ENCODE results near the gene THAP12.

The THAP12 gene

GRCh38 chr11:76314741-76315090 is 66.2 kb downstream of the THAP12 start:
- intact Hi-C loops (cut with DNase I) = loop anchor here (10.0 kb wide), 1 partner anchor 420 kb away; no protein-coding TSS in a partner anchor

DNA sequence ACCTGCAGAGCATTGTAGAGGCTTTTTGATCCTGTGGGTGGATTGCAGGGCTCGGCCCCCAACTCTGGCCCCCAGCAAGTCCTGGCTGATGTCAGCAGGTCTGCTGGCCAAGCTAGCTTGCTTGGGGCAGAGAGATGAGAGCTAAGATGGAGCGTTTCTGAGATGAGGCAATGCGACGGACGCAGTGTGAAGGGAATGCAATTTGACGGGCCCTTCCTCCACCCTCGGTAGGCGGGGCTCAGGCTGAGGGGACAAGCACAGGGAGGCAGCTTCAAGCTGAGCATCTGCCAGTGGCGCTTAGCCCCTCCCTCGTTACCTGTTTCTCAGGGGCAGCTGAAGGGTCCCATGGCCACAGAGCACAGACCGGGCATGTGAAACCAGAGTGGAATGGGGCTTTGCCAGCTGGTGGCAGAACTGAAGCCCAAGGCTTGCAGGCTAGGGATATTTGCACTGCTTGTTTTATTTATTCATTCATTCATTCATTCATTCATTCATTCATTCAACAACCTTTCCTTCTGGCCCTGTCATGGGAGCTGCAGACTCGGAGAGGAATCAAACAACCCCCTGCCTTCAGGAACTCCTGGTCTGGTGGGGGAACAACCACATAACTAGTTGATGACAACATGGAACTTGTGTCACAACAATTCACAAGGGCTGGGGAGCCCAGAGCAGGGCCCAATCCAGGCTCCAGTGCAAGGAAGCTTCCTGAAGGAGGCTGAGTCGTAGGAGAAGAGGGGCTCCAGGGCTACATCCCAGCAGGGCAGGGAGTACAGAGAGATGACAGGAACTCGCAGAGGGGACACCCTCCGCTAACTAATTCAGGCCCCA is 66.8 kb downstream of the THAP12 start:
- intact Hi-C loops (cut with DNase I) = loop anchor here (10.0 kb wide), 1 partner anchor 419 kb away; no protein-coding TSS in a partner anchor

More at GRCh38 chr11:76314741-76315090, 66.2 kb downstream of the THAP12 start:
- DNase-seq = no peak

GRCh38 chr11:76313271-76313670 is 67.7 kb downstream of the THAP12 start:
- intact Hi-C loops (cut with DNase I) = loop anchor here (10.0 kb wide), 1 partner anchor 418 kb away; no protein-coding TSS in a partner anchor
- no peak for DNase-seq

More for the DNA sequence above, 66.8 kb downstream of the THAP12 start:
- no peak for DNase-seq

DNA sequence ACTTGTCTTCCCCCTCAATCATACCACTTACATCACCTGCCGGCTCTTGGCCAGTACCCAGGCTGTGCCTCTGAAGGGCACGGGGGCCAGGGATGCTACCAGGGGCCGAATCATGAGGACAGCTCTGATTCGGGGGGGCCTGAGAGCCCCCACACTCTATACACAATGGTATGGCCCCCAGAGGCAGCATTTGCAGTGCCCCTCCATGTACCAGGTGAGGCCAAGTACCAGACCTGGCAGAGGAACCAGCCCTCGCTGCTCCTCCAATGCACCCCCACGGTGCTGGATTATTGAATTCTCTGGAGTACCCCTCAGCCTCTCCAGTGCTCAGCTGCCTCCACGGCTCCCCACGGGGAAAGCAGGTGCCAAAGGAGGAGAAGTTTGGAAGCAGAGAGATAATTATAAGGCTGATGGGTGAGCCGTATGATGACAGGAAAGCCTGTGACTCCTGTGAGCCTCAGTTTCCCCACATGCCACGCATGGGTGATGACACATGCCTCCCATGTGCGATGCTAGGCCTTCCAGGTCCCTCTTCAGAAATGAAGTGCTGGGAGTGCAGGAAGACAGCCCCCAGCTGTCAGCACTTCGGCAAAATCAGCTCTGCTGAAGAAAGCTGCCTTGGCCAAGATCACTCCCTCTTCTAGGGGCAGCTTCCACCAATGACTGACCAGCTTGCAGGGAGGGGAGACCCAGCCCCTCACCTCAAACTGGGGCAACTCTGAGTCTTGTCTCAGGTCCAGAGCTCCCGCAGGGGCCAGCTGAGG is 69.9 kb downstream of the THAP12 start:
- no peak for DNase-seq
- intact Hi-C loops (cut with DNase I) = loop anchor here (10.0 kb wide), 1 partner anchor 416 kb away; no protein-coding TSS in a partner anchor

DNA sequence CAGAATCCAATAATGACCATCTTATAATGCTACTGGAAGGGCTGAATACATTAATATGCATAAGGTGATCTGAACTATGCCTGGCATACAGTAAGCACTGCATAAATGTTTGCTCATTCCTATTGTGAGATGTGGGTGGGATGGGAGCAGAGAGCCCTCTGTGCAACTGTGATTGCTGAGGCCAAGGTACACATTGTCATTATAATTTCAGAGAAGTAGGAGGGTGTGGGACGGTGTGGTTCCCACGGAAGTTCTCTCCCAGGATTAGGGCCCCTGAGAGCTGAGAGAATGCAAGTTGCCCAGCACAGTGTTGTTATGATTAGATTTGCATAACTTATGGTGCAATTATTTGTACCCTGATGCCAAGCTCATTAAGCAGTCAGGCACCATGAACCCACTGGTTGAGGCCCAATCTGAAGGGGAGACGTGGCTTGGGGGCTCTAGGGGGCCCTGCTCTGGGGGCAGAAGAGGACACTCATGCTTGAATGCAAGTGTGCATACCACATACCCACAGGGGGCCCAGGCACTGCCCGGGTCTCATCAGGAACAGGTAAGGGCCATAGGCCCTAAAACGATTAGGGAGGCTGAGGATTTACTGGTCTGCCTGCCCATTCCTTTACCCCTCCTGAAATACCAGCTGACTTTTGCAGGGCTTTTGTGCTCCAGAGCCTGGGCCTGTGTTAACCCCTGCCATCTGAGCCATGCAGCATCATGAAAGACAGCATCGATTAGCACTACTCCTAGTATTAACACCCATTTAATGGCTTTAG is 72.8 kb downstream of the THAP12 start:
- no peak for DNase-seq
- intact Hi-C loops (cut with DNase I) = no loop called here

- DNase-seq = no peak
- intact Hi-C loops (cut with DNase I) = no loop called here
Measured at GRCh38 chr11:76307396-76307795, 73.5 kb downstream of the THAP12 start.

DNA sequence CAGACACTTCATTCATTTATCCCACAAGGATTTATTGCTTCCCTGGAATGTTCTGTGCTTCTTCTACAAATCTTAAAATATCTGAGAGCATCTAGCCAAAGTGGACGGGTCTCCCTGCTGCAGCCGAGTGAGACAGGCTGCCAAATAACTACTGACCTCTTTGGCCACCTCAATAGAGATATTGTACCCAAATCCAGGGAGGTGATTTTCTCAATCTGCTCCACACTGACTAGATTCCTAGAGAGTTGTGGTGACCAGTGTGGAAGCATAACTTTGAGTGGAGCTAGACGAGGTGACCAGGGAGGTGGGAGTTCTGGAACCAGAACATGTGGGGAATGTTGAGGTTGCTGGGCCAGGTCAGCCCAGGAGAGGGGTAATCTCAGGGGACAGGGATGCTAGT is 77.5 kb downstream of the THAP12 start:
- DNase-seq = no peak
- intact Hi-C loops (cut with DNase I) = no loop called here

DNA sequence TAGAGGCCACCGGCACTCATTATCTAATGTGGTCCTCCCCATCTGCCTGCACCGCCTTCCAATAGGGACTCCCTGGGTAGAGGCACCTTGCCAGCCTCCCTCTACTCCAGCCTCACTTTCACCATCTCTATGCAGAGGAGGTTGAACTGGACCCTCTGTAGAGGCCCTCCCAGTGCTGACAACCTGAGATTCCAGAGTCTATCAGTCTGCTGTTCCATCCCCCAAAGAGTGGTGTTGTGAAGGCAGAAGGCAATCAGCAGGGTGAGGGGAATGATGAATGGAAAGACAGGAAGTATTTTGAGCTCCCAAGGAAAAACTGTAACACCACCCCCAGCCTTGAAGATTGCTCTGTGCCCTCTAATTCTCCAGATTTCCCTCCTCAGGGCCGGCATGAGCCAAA is 77.9 kb downstream of the THAP12 start:
- no peak for DNase-seq
- intact Hi-C loops (cut with DNase I) = no loop called here
